OCI-LY1 (cell line): ENCODE results near the gene TPCN2.

ENCODE experiments used
- H2AFZ ChIP-seq: fragments of 200-600 bp; sonication (generic), shearing (Covaris generic); 2 replicates; pipeline ENCODE4 v1.6.0; 2014; ENCODE audit warnings: antibody characterized with exemption, mild to moderate bottlenecking, low read length
- H3F3A ChIP-seq: fragments of 200-600 bp; sonication (generic), shearing (Covaris generic); 2 replicates; pipeline ENCODE4 v1.6.0; 2014; ENCODE audit warnings: mild to moderate bottlenecking, antibody characterized with exemption, low read length, moderate library complexity; ENCODE audit not compliant: insufficient read depth
- H3K27ac ChIP-seq: fragments of 200-600 bp; sonication (generic); 2 replicates; pipeline ENCODE4 v1.5.1; 2014; ENCODE audit warnings: low read length, mixed run types, mild to moderate bottlenecking, low read depth; ENCODE audit not compliant: poor library complexity, severe bottlenecking
- H3K27me3 ChIP-seq: fragments of 200-600 bp; sonication (generic); 2 replicates; pipeline ENCODE4 v1.6.0; 2014; ENCODE audit warnings: antibody characterized with exemption, mild to moderate bottlenecking, low read length, moderate library complexity; ENCODE audit not compliant: insufficient read depth
- H3K36me3 ChIP-seq: fragments of 200-600 bp; sonication (generic); 2 replicates; pipeline ENCODE4 v1.6.1; 2014; ENCODE audit warnings: mild to moderate bottlenecking, antibody characterized with exemption, low read length, moderate library complexity, mixed read lengths; ENCODE audit not compliant: insufficient read depth
- H3K4me1 ChIP-seq: fragments of 200-600 bp; sonication (generic); 2 replicates; pipeline ENCODE4 v1.5.1; 2014; ENCODE audit warnings: mild to moderate bottlenecking, low read length, moderate library complexity; ENCODE audit not compliant: insufficient read depth, severe bottlenecking
- H3K4me2 ChIP-seq: fragments of 200-600 bp; sonication (generic), shearing (Covaris generic); 2 replicates; pipeline ENCODE4 v1.6.1; 2014; ENCODE audit warnings: low read length
- H3K4me3 ChIP-seq: fragments of 200-600 bp; sonication (generic); 2 replicates; pipeline ENCODE4 v1.5.1; 2014; ENCODE audit warnings: low read length, low read depth, mild to moderate bottlenecking, mixed read lengths; ENCODE audit not compliant: poor library complexity, severe bottlenecking
- H3K79me2 ChIP-seq: fragments of 200-600 bp; shearing (Covaris generic); 2 replicates; pipeline ENCODE4 v1.6.1; 2016; ENCODE audit warnings: mixed run types, low read length, mixed read lengths; ENCODE audit not compliant: insufficient read depth
- H3K9ac ChIP-seq: fragments of 200-600 bp; sonication (generic), shearing (Covaris generic); 2 replicates; pipeline ENCODE4 v1.6.1; 2014; ENCODE audit warnings: mild to moderate bottlenecking, low read length, mixed read lengths
- H3K9me2 ChIP-seq: fragments of 200-600 bp; sonication (generic), shearing (Covaris generic); 2 replicates; pipeline ENCODE4 v1.6.1; 2014; ENCODE audit warnings: low read depth, mild to moderate bottlenecking, low read length, mixed read lengths
- H3K9me3 ChIP-seq: fragments of 200-600 bp; shearing (Covaris generic); 2 replicates; pipeline ENCODE4 v1.6.1; 2014; ENCODE audit warnings: low read length, mixed read lengths
- H4K20me1 ChIP-seq: fragments of 200-600 bp; sonication (generic), shearing (Covaris generic); 2 replicates; pipeline ENCODE4 v1.6.0; 2016; ENCODE audit warnings: mild to moderate bottlenecking, low read length; ENCODE audit not compliant: insufficient read depth
- CTCF ChIP-seq: fragments of 200-600 bp; sonication (generic), shearing (Covaris generic); IDR thresholded peaks from 2 replicates; pipeline ENCODE4 v1.5.1; 2017; ENCODE audit warnings: mild to moderate bottlenecking, antibody characterized with exemption, low read length, moderate library complexity, mixed read lengths
- EZH2 ChIP-seq: fragments of 200-600 bp; sonication (generic), shearing (Covaris generic); IDR thresholded peaks from 2 replicates; pipeline ENCODE4 v1.8.0; 2017; ENCODE audit warnings: borderline replicate concordance, mixed run types, mild to moderate bottlenecking, antibody characterized with exemption, low read length, moderate library complexity, mixed read lengths

TPCN2 gene

GRCh38 chr11:69055598-69056516 lies 7.1 kb downstream of the TPCN2 start:
- Histone ChIP-seq H4K20me1 (no peaks in the 10 kb centered on the region), H3F3A (no peaks in the 10 kb centered on the region), H3K9me3 (no peaks in the 10 kb centered on the region), H3K9ac (peak overlapping the region; percentile 7; the same call in 1 of the 2 replicates), H3K79me2 (no peaks in the 10 kb centered on the region), H3K4me2 (peak overlapping the region; percentile 55), H3K36me3 (peaks cover 10% of the 10 kb centered on the region; the same call in 1 of the 2 replicates), H3K27me3 (no peaks in the 10 kb centered on the region), H3K4me1 (peaks cover 58% of the 10 kb centered on the region), H3K9me2 (no peaks in the 10 kb centered on the region), H2AFZ (no peak overlapping the region), H3K4me3 (no peak overlapping the region), H3K27ac (peak overlapping the region; percentile 84)
- no peak for TF ChIP-seq EZH2
- TF ChIP-seq CTCF: no peak

GRCh38 chr11:69057236-69057635 lies 8.5 kb downstream of the TPCN2 start:
- H4K20me1 ChIP-seq: no peaks in the 10 kb centered on the region
- no peak overlapping the region for H3K9ac ChIP-seq
- H3K4me3 ChIP-seq: no peak overlapping the region
- no peaks in the 10 kb centered on the region for H3F3A ChIP-seq
- H3K36me3 ChIP-seq: peaks cover 10% of the 10 kb centered on the region; the same call in 1 of the 2 replicates
- no peaks in the 10 kb centered on the region for H3K9me2 ChIP-seq
- peaks cover 44% of the 10 kb centered on the region for H3K4me1 ChIP-seq
- peak overlapping the region; percentile 84 for H3K27ac ChIP-seq
- H3K79me2 ChIP-seq: no peaks in the 10 kb centered on the region
- no peaks in the 10 kb centered on the region for H3K9me3 ChIP-seq
- no peak overlapping the region for H2AFZ ChIP-seq
- TF ChIP-seq CTCF (no peak), EZH2 (no peak)
- H3K27me3 ChIP-seq: no peaks in the 10 kb centered on the region
- no peak overlapping the region for H3K4me2 ChIP-seq

GRCh38 chr11:69057801-69058200 lies 9.1 kb downstream of the TPCN2 start:
- Histone ChIP-seq H3K9ac (no peak overlapping the region), H3K9me3 (no peaks in the 10 kb centered on the region), H3K9me2 (no peaks in the 10 kb centered on the region), H3K36me3 (peaks cover 10% of the 10 kb centered on the region; the same call in 1 of the 2 replicates), H3K79me2 (no peaks in the 10 kb centered on the region), H2AFZ (no peak overlapping the region), H3K4me3 (no peak overlapping the region), H3K4me2 (no peak overlapping the region), H3K27ac (no peak overlapping the region), H4K20me1 (no peaks in the 10 kb centered on the region), H3K4me1 (peaks cover 39% of the 10 kb centered on the region), H3F3A (no peaks in the 10 kb centered on the region), H3K27me3 (no peaks in the 10 kb centered on the region)
- no peak for TF ChIP-seq EZH2
- TF ChIP-seq CTCF: no peak
